Mesenchymal stem cell (in vitro differentiated cells and primary cell): Measurements from ENCODE around the gene UGT1A9.

Source experiments
- DNase-seq: peaks from one replicate; pipeline ENCODE4 v3.0.0-alpha.2; 2013
- H2AFZ ChIP-seq: one replicate; pipeline ENCODE4 v1.6.1; 2013; ENCODE audit warnings: low read depth, mild to moderate bottlenecking, control low read depth, inconsistent platforms, low read length, moderate library complexity
- H2AK5ac ChIP-seq: 2 replicates; pipeline ENCODE4 v1.6.1; 2013; ENCODE audit warnings: low read length, moderate library complexity, mild to moderate bottlenecking, inconsistent platforms; ENCODE audit not compliant: severe bottlenecking
- H2BK120ac ChIP-seq: one replicate; pipeline ENCODE4 v1.6.1; 2013; ENCODE audit warnings: low read depth, mild to moderate bottlenecking, inconsistent platforms, low read length, moderate library complexity
- H2BK12ac ChIP-seq, 2 experiments: one replicate each; pipeline ENCODE4 v1.6.1; 2013; ENCODE audit warnings: inconsistent platforms in 2 of 2, low read length in 2 of 2, mild to moderate bottlenecking in 2 of 2, moderate library complexity in 2 of 2, control low read depth in 1 of 2
- H2BK15ac ChIP-seq: one replicate; pipeline ENCODE4 v1.6.1; 2013; ENCODE audit warnings: mild to moderate bottlenecking, low read depth, inconsistent platforms; ENCODE audit not compliant: poor library complexity, severe bottlenecking
- H2BK5ac ChIP-seq: 2 replicates; pipeline ENCODE4 v1.6.1; 2013; ENCODE audit warnings: low read depth, mild to moderate bottlenecking, low read length, control low read depth, inconsistent platforms; ENCODE audit not compliant: poor library complexity, severe bottlenecking
- H3K14ac ChIP-seq, 2 experiments: one replicate each; pipeline ENCODE4 v1.6.1; 2013; ENCODE audit warnings: inconsistent platforms in 2 of 2, low read length in 2 of 2, control low read depth in 1 of 2, mild to moderate bottlenecking in 1 of 2, moderate library complexity in 1 of 2
- H3K18ac ChIP-seq, 2 experiments: one replicate each; pipeline ENCODE4 v1.6.1; 2013; ENCODE audit warnings: inconsistent platforms in 2 of 2, low read length in 2 of 2, control low read depth in 1 of 2, low read depth in 1 of 2, mild to moderate bottlenecking in 1 of 2
- H3K23ac ChIP-seq, 2 experiments: one replicate each; pipeline ENCODE4 v1.6.1; 2013; ENCODE audit warnings: inconsistent platforms in 2 of 2, low read length in 2 of 2, mild to moderate bottlenecking in 2 of 2, moderate library complexity in 2 of 2, control low read depth in 1 of 2
- H3K27ac ChIP-seq: 2 replicates; pipeline ENCODE4 v1.5.1; 2013; ENCODE audit warnings: mild to moderate bottlenecking, moderate library complexity, low read length, control low read depth, inconsistent platforms; ENCODE audit not compliant: poor library complexity, severe bottlenecking
- H3K27me3 ChIP-seq, 2 experiments: 2 replicates each; pipeline versions ENCODE4 v1.6.1 to v1.7.0; 2013; ENCODE audit warnings: low read length in 2 of 2, mild to moderate bottlenecking in 2 of 2, moderate library complexity in 2 of 2, control low read depth in 1 of 2, inconsistent platforms in 1 of 2; ENCODE audit not compliant: control insufficient read depth in 1 of 2, insufficient read depth in 1 of 2
- H3K36me3 ChIP-seq, 2 experiments: 2 replicates each; pipeline versions ENCODE4 v1.6.1 to v1.7.0; 2013; ENCODE audit warnings: low read length in 2 of 2, control low read depth in 1 of 2, inconsistent platforms in 1 of 2, low read depth in 1 of 2, mild to moderate bottlenecking in 1 of 2; ENCODE audit not compliant: insufficient read depth in 2 of 2, control insufficient read depth in 1 of 2
- H3K4ac ChIP-seq, 2 experiments: one replicate each; pipeline ENCODE4 v1.6.1; 2013; ENCODE audit warnings: inconsistent platforms in 2 of 2, low read length in 2 of 2, mild to moderate bottlenecking in 2 of 2, moderate library complexity in 2 of 2, control low read depth in 1 of 2, low read depth in 1 of 2
- H3K4me1 ChIP-seq: 2 replicates; pipeline ENCODE4 v1.6.1; 2013; ENCODE audit warnings: low read depth, low read length, control low read depth; ENCODE audit not compliant: control insufficient read depth, insufficient read depth
- H3K4me2 ChIP-seq: 2 replicates; pipeline ENCODE4 v1.6.1; 2013; ENCODE audit warnings: low read length, mild to moderate bottlenecking, inconsistent platforms; ENCODE audit not compliant: poor library complexity, severe bottlenecking
- H3K4me3 ChIP-seq, 2 experiments: 2 replicates each; pipeline versions ENCODE4 v1.5.1 to v1.7.0; 2013; ENCODE audit warnings: low read length in 2 of 2, mild to moderate bottlenecking in 2 of 2, control low read depth in 1 of 2, low read depth in 1 of 2; ENCODE audit not compliant: insufficient read depth in 1 of 2
- H3K79me1 ChIP-seq: replicated peaks from 2 replicates; pipeline ENCODE4 v1.6.1; 2013; ENCODE audit warnings: mild to moderate bottlenecking, control low read depth, low read length, inconsistent platforms; ENCODE audit not compliant: poor library complexity, severe bottlenecking
- H3K9ac ChIP-seq: 2 replicates; pipeline ENCODE4 v1.7.0; 2013; ENCODE audit warnings: mild to moderate bottlenecking, low read length, moderate library complexity
- H3K9me3 ChIP-seq: 2 replicates; pipeline ENCODE4 v1.7.0; 2013; ENCODE audit warnings: mild to moderate bottlenecking, low read length; ENCODE audit not compliant: control insufficient read depth
- H4K8ac ChIP-seq: one replicate; pipeline ENCODE4 v1.6.1; 2013; ENCODE audit warnings: inconsistent platforms, mild to moderate bottlenecking, low read length, moderate library complexity
- H4K91ac ChIP-seq: one replicate; pipeline ENCODE4 v1.6.1; 2013; ENCODE audit warnings: mild to moderate bottlenecking, low read length, inconsistent platforms
- WGBS: methylation state at CpG from one replicate; pipeline ENCODE4 v1.1.7; 2013; ENCODE audit warnings: mixed read lengths; 5-methylcytosine and 5-hydroxymethylcytosine counted together

Gene UGT1A9

GRCh38 chr2:233819884-233820773 lies 148.4 kb downstream of the UGT1A9 start:
- Histone ChIP-seq H3K4me3 (no peak overlapping the region), H3K79me1 (no peaks in the 10 kb centered on the region), H3K36me3 (no peaks in the 10 kb centered on the region), H3K4ac (no peak overlapping the region), H2BK15ac (no peak overlapping the region), H2BK120ac (no peak overlapping the region), H3K9ac (no peak overlapping the region), H3K18ac (no peak overlapping the region), H2AFZ (no peak overlapping the region), H3K14ac (no peak overlapping the region), H2BK5ac (no peak overlapping the region), H3K4me2 (no peak overlapping the region), H2BK12ac (no peak overlapping the region), H4K8ac (no peak overlapping the region), H3K27ac (no peak overlapping the region), H2AK5ac (no peak overlapping the region), H3K4me1 (peaks cover 4% of the 10 kb centered on the region), H3K23ac (no peak overlapping the region), H3K27me3 (peaks cover 21 to 27% of the 10 kb centered on the region in 2 experiments), H4K91ac (no peak overlapping the region), H3K9me3 (no peaks in the 10 kb centered on the region)
- no peak for DNase-seq
- WGBS: 85% methylated on average over 18 of the region's 18 CpGs

- Histone ChIP-seq H4K8ac (no peak overlapping the region), H2BK120ac (no peak overlapping the region), H3K23ac (no peak overlapping the region), H3K4me3 (no peak overlapping the region), H3K4ac (no peak overlapping the region), H3K18ac (no peak overlapping the region), H3K27me3 (peaks cover 21 to 27% of the 10 kb centered on the region in 2 experiments), H3K9me3 (no peaks in the 10 kb centered on the region), H3K79me1 (no peaks in the 10 kb centered on the region), H2AFZ (no peak overlapping the region), H2BK12ac (no peak overlapping the region), H4K91ac (no peak overlapping the region), H3K9ac (no peak overlapping the region), H2BK5ac (no peak overlapping the region), H3K14ac (no peak overlapping the region), H2BK15ac (no peak overlapping the region), H3K27ac (no peak overlapping the region), H2AK5ac (no peak overlapping the region), H3K4me2 (no peak overlapping the region), H3K4me1 (peaks cover 4% of the 10 kb centered on the region), H3K36me3 (no peaks in the 10 kb centered on the region)
- 81% methylated on average over 3 of the region's 6 CpGs for WGBS
- no peak for DNase-seq
Measured at GRCh38 chr2:233820774-233821105, 149.0 kb downstream of the UGT1A9 start.

- Histone ChIP-seq H2BK120ac (no peak overlapping the region), H3K36me3 (no peaks in the 10 kb centered on the region), H3K9me3 (no peaks in the 10 kb centered on the region), H3K4me3 (no peak overlapping the region), H3K9ac (no peak overlapping the region), H2AK5ac (no peak overlapping the region), H3K27ac (no peak overlapping the region), H3K27me3 (peaks cover 21 to 27% of the 10 kb centered on the region in 2 experiments), H3K79me1 (no peaks in the 10 kb centered on the region), H3K4ac (no peak overlapping the region), H3K4me2 (no peak overlapping the region), H3K23ac (no peak overlapping the region), H2BK5ac (no peak overlapping the region), H3K14ac (no peak overlapping the region), H2BK15ac (no peak overlapping the region), H2BK12ac (no peak overlapping the region), H4K8ac (no peak overlapping the region), H3K4me1 (peaks cover 4% of the 10 kb centered on the region), H4K91ac (no peak overlapping the region), H2AFZ (no peak overlapping the region), H3K18ac (no peak overlapping the region)
- DNase-seq: no peak
- 87% methylated on average over 2 of the region's 3 CpGs for WGBS
Measured at GRCh38 chr2:233821196-233821595, 149.5 kb downstream of the UGT1A9 start.

- Histone ChIP-seq H2BK15ac (no peak overlapping the region), H3K9me3 (no peaks in the 10 kb centered on the region), H3K14ac (no peak overlapping the region), H2AFZ (no peak overlapping the region), H4K91ac (no peak overlapping the region), H3K27me3 (peaks cover 21 to 27% of the 10 kb centered on the region in 2 experiments), H2AK5ac (no peak overlapping the region), H3K79me1 (no peaks in the 10 kb centered on the region), H3K4me3 (no peak overlapping the region), H3K18ac (no peak overlapping the region), H3K36me3 (no peaks in the 10 kb centered on the region), H2BK120ac (no peak overlapping the region), H3K4me2 (no peak overlapping the region), H3K4ac (no peak overlapping the region), H3K27ac (no peak overlapping the region), H3K23ac (no peak overlapping the region), H2BK5ac (no peak overlapping the region), H2BK12ac (no peak overlapping the region), H4K8ac (no peak overlapping the region), H3K9ac (no peak overlapping the region), H3K4me1 (peaks cover 2% of the 10 kb centered on the region)
- WGBS: 83% methylated on average over 8 of the region's 8 CpGs
- DNase-seq: no peak
Measured at GRCh38 chr2:233821709-233822100, 150.0 kb downstream of the UGT1A9 start.
